ENCODE data around the gene TRIM23. TPM values are rescaled to one million over a fixed set of nuclear protein-coding genes. Genes with fewer than 3 reads are reported as not detected.

TRIM23 gene
- 1 to 10 TPM; 5.8 to 8.8 TPM for total RNA-seq

DNA sequence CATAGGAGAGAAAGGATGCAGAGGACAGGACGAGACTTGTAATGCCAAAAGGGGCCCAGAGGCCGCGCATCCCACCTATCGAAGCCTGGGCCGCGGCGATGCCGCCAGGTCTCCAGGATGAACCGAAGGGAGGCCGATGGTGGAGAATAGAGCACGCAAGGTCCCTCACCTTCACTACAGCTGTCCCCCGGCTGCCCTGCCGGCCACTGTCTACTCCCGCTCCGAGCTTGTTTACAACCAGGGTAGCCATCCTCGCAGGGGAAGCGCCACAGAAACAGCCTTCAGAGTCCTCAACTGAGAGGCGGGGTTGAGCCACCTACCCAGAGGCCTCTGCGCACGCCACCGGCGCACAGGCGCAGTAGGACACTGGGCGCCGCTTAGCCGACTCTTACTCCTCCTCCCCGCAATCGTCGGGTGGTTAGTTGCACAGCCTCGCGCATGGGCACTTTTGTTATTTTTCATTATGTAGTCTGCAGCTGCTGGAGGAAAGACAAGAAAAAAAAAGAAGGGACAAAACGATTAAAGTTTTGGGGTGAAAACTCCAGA, at the start of gene TRIM23:
TRIM23 (minus strand) TSS at position 309 of the 546 bp plus-strand sequence; CDS start at position 250, 59 bp downstream.
- Histone ChIP-seq H3K36me3 (no peaks in the 10 kb centered on the region), H3K27ac (peak within 1 kb of the TSS; percentile 81), H3K4me1 (peaks cover 18% of the 10 kb centered on the region), H3K9ac (ENCODE audit: low read depth in 2 of 2, low read length in 2 of 2) (peak within 1 kb of the TSS; percentile 84 to 86), H3K9me3 (no peaks in the 10 kb centered on the region), H3K4me3 (peak within 1 kb of the TSS; percentile 75), H3K27me3 (no peaks in the 10 kb centered on the region)
- peak; percentile 93 for DNase-seq
- intact Hi-C loops (cut with DNase I) = loop anchor here (10.0 kb wide), 1 partner anchor 59 kb away; the partner anchor contains the start of genes CENPK and PPWD1
- TF ChIP-seq, protein P1, sequence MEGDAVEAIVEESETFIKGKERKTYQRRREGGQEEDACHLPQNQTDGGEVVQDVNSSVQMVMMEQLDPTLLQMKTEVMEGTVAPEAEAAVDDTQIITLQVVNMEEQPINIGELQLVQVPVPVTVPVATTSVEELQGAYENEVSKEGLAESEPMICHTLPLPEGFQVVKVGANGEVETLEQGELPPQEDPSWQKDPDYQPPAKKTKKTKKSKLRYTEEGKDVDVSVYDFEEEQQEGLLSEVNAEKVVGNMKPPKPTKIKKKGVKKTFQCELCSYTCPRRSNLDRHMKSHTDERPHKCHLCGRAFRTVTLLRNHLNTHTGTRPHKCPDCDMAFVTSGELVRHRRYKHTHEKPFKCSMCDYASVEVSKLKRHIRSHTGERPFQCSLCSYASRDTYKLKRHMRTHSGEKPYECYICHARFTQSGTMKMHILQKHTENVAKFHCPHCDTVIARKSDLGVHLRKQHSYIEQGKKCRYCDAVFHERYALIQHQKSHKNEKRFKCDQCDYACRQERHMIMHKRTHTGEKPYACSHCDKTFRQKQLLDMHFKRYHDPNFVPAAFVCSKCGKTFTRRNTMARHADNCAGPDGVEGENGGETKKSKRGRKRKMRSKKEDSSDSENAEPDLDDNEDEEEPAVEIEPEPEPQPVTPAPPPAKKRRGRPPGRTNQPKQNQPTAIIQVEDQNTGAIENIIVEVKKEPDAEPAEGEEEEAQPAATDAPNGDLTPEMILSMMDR (IDR thresholded peaks at IDR 0.05) = no peak

- Histone ChIP-seq H3K27ac (no peak overlapping the region), H3K27me3 (no peaks in the 10 kb centered on the region), H3K36me3 (no peaks in the 10 kb centered on the region), H3K4me3 (no peak overlapping the region), H3K9ac (ENCODE audit: low read depth in 2 of 2, low read length in 2 of 2) (no peak overlapping the region), H3K4me1 (no peaks in the 10 kb centered on the region), H3K9me3 (no peaks in the 10 kb centered on the region)
- intact Hi-C loops (cut with DNase I) = no loop called here
- no peak for DNase-seq
- TF ChIP-seq, protein P1 (IDR thresholded peaks at IDR 0.05) = no peak
These were observed 48.7 kb upstream of the TRIM23 start for GRCh38 chr5:65672796-65673195.

DNA sequence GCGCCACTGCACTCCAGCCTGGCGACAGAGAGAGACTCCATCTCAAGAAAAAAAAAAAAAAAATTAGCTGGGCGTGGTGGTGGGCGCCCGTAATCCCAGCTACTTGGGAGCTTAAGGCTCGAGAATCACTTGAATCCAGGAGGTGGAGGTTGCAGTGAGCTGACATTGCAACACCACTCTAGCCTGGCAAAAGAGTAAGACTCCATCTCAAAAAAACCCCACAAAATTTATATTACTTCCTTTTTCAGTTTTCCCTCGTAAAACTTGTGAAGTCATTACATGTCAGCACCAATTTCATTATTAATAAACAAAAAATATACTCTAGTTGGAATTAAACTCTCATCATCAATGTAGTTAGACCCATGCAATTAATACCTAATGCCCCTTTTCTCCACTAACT, 44.6 kb upstream of the TRIM23 start:
- no peaks in the 10 kb centered on the region for H3K36me3 ChIP-seq
- no peak overlapping the region for H3K27ac ChIP-seq
- no peak overlapping the region for H3K4me3 ChIP-seq
- no peak for DNase-seq
- H3K9ac ChIP-seq (ENCODE audit: low read depth in 2 of 2, low read length in 2 of 2) = no peak overlapping the region
- no peaks in the 10 kb centered on the region for H3K4me1 ChIP-seq
- no peaks in the 10 kb centered on the region for H3K27me3 ChIP-seq
- intact Hi-C loops (cut with DNase I) = no loop called here
- no peaks in the 10 kb centered on the region for H3K9me3 ChIP-seq
- TF ChIP-seq, protein P1 (IDR thresholded peaks at IDR 0.05) = no peak

GRCh38 chr5:65663804-65664521, 39.8 kb upstream of the TRIM23 start:
- no peak overlapping the region for H3K9ac ChIP-seq (ENCODE audit: low read depth in 2 of 2, low read length in 2 of 2)
- DNase-seq = no peak
- intact Hi-C loops (cut with DNase I) = no loop called here
- no peaks in the 10 kb centered on the region for H3K4me1 ChIP-seq
- TF ChIP-seq, protein P1 (IDR thresholded peaks at IDR 0.05) = peak; percentile 38
- H3K27me3 ChIP-seq = no peaks in the 10 kb centered on the region
- no peaks in the 10 kb centered on the region for H3K36me3 ChIP-seq
- H3K27ac ChIP-seq = no peak overlapping the region
- H3K4me3 ChIP-seq = no peak overlapping the region
- H3K9me3 ChIP-seq = no peaks in the 10 kb centered on the region

- no peak overlapping the region for H3K4me3 ChIP-seq
- H3K9ac ChIP-seq (ENCODE audit: low read depth in 2 of 2, low read length in 2 of 2) = no peak overlapping the region
- TF ChIP-seq, protein P1 (IDR thresholded peaks at IDR 0.05) = no peak
- no peaks in the 10 kb centered on the region for H3K36me3 ChIP-seq
- intact Hi-C loops (cut with DNase I) = no loop called here
- no peaks in the 10 kb centered on the region for H3K9me3 ChIP-seq
- H3K4me1 ChIP-seq = no peaks in the 10 kb centered on the region
- DNase-seq = no peak
- H3K27me3 ChIP-seq = no peaks in the 10 kb centered on the region
- no peak overlapping the region for H3K27ac ChIP-seq
These were observed 30.6 kb upstream of the TRIM23 start for GRCh38 chr5:65654713-65655112.

Data from colonic mucosa (tissue), 4 donors.